ENCODE results near the gene HLA-DRB1. TPM values are rescaled to one million over a fixed set of nuclear protein-coding genes. Genes with fewer than 3 reads are reported as not detected.

The HLA-DRB1 gene
- total RNA-seq, 2 donors from 2014 or later: 9.9 to 14.6 TPM

- Mint-ChIP-seq H3K4me3 (no peak overlapping the region), H3K9me3 (peaks cover 9% of the 10 kb centered on the region), H3K36me3 (ENCODE audit: low read depth) (no peaks in the 10 kb centered on the region), H3K27me3 (ENCODE audit: insufficient read depth) (no peaks in the 10 kb centered on the region), H3K4me1 (peaks cover under 1% of the 10 kb centered on the region), H3K27ac (no peak overlapping the region)
- TF ChIP-seq CTCF (conservative IDR thresholded peaks at IDR 0.05): no peak
- WGBS, 2 experiments (ENCODE audit: insufficient coverage in 1 of 2, insufficient read length in 1 of 2): 54 to 74% methylated on average over 2 to 3 of the region's 3 CpGs
- peak; percentile 62 for DNase-seq
- Histone ChIP-seq H3K27ac (ENCODE audit: low read depth, low read length) (no peak overlapping the region), H3K9me3 (ENCODE audit: control insufficient read depth, low read length) (peaks cover 7% of the 10 kb centered on the region), H3K36me3 (ENCODE audit: control insufficient read depth, insufficient read depth, low read length) (no peaks in the 10 kb centered on the region), H3K4me3 (ENCODE audit: low read length) (no peak overlapping the region), H3K9ac (ENCODE audit: extremely low read depth, low read length, poor library complexity, severe bottlenecking) (no peak overlapping the region), H3K4me1 (ENCODE audit: control insufficient read depth, insufficient read depth, low read length) (no peaks in the 10 kb centered on the region), H3K27me3 (ENCODE audit: control insufficient read depth, insufficient read depth, low read length, poor library complexity, severe bottlenecking) (no peaks in the 10 kb centered on the region)
These were observed 38.2 kb upstream of the HLA-DRB1 start for GRCh38 chr6:32627831-32628230.

- Mint-ChIP-seq H3K9me3 (peaks cover 9% of the 10 kb centered on the region), H3K4me1 (peaks cover 3% of the 10 kb centered on the region), H3K27me3 (ENCODE audit: insufficient read depth) (no peaks in the 10 kb centered on the region), H3K27ac (no peak overlapping the region), H3K4me3 (no peak overlapping the region), H3K36me3 (ENCODE audit: low read depth) (no peaks in the 10 kb centered on the region)
- no peak overlapping the region for H3K27ac ChIP-seq (ENCODE audit: low read depth, low read length)
- H3K27me3 ChIP-seq (ENCODE audit: control insufficient read depth, insufficient read depth, low read length, poor library complexity, severe bottlenecking): no peaks in the 10 kb centered on the region
- H3K4me3 ChIP-seq (ENCODE audit: low read length): no peak overlapping the region
- peaks cover 7% of the 10 kb centered on the region for H3K9me3 ChIP-seq (ENCODE audit: control insufficient read depth, low read length)
- TF ChIP-seq CTCF (conservative IDR thresholded peaks at IDR 0.05): no peak
- no peaks in the 10 kb centered on the region for H3K36me3 ChIP-seq (ENCODE audit: control insufficient read depth, insufficient read depth, low read length)
- H3K4me1 ChIP-seq (ENCODE audit: control insufficient read depth, insufficient read depth, low read length): no peaks in the 10 kb centered on the region
- no peak overlapping the region for H3K9ac ChIP-seq (ENCODE audit: extremely low read depth, low read length, poor library complexity, severe bottlenecking)
- no peak for DNase-seq
- 76 to 86% methylated on average over 3 of the region's 3 CpGs for whole genome bisulfite sequencing, 2 experiments (ENCODE audit: insufficient coverage in 1 of 2, insufficient read length in 1 of 2)
These were observed 37.6 kb upstream of the HLA-DRB1 start for GRCh38 chr6:32627249-32627648.

GRCh38 chr6:32625137-32625536 lies 35.5 kb upstream of the HLA-DRB1 start:
- no peak overlapping the region for H3K4me3 ChIP-seq (ENCODE audit: low read length)
- Mint-ChIP-seq H3K4me1 (peaks cover 3% of the 10 kb centered on the region), H3K9me3 (peaks cover 1% of the 10 kb centered on the region), H3K27me3 (ENCODE audit: insufficient read depth) (no peaks in the 10 kb centered on the region), H3K4me3 (no peak overlapping the region), H3K27ac (no peak overlapping the region), H3K36me3 (ENCODE audit: low read depth) (no peaks in the 10 kb centered on the region)
- no peak overlapping the region for H3K9ac ChIP-seq (ENCODE audit: extremely low read depth, low read length, poor library complexity, severe bottlenecking)
- H3K9me3 ChIP-seq (ENCODE audit: control insufficient read depth, low read length): peaks cover 2% of the 10 kb centered on the region
- WGBS, 2 experiments (ENCODE audit: insufficient coverage in 1 of 2, insufficient read length in 1 of 2): 53 to 62% methylated on average over 4 to 5 of the region's 5 CpGs
- no peaks in the 10 kb centered on the region for H3K27me3 ChIP-seq (ENCODE audit: control insufficient read depth, insufficient read depth, low read length, poor library complexity, severe bottlenecking)
- H3K4me1 ChIP-seq (ENCODE audit: control insufficient read depth, insufficient read depth, low read length): no peaks in the 10 kb centered on the region
- DNase-seq: no peak
- no peak for TF ChIP-seq CTCF (conservative IDR thresholded peaks at IDR 0.05)
- no peaks in the 10 kb centered on the region for H3K36me3 ChIP-seq (ENCODE audit: control insufficient read depth, insufficient read depth, low read length)
- H3K27ac ChIP-seq (ENCODE audit: low read depth, low read length): no peak overlapping the region
